ENCODE data around the gene ZIC4.

DNA sequence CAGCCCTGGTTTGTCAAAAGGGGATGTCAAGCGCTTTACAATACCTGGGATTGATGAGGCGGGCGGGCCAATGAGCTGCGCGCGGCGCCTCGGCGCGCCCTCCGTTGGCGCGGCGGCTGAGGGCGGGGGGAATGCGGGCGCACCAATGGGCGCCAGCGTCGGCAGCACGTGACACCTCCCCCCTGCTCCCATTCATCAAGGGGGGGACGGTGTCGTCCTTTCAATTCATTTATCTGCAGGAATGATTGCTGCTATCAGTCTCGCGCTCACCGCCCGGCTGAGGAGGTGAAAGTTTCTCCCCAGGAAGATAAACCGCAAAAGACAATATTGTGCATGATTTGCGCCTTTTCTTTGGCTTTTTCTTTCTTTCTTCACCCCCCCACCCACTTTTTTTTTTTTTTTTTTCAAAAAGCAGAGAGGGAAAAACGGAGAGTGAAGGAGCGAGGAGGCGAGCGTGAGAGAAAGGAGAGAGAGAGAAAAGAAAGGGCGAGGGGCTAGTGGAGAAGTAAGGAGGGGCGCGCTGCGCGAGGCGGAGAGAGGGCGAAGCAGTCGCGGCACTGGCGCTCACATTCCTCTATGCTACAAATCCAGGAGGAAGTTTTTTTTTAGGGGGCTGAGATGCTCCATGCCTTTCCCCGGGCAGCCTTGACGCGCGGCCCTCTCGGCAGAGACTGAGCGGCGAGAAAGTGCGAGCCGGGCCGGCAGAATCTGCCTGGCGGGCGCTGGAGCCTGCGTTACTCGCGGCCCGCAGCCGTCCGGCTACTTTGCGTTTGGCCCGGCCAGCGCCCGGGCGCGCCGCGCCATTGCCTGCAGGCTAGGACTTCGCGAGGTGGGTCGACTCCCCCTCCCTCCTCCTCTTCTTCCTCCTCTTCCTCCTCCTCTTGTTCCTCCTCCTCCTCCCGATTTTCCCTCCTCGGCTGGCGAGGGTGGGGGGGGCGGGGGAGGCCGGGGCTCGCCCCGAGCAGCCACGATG lies 3.1 kb upstream of the ZIC4 start, which contains the start of gene ZIC1:
- TF ChIP-seq SIN3A (IDR thresholded peaks at IDR 0.05; ENCODE audit: borderline replicate concordance, insufficient read depth, low read length) (no peak; the same call in 1 of the 2 replicates), POLR2AphosphoS5 (IDR thresholded peaks at IDR 0.05; ENCODE audit: low read depth, low read length) (peak; percentile 97)
- TF ChIP-seq, protein P1, sequence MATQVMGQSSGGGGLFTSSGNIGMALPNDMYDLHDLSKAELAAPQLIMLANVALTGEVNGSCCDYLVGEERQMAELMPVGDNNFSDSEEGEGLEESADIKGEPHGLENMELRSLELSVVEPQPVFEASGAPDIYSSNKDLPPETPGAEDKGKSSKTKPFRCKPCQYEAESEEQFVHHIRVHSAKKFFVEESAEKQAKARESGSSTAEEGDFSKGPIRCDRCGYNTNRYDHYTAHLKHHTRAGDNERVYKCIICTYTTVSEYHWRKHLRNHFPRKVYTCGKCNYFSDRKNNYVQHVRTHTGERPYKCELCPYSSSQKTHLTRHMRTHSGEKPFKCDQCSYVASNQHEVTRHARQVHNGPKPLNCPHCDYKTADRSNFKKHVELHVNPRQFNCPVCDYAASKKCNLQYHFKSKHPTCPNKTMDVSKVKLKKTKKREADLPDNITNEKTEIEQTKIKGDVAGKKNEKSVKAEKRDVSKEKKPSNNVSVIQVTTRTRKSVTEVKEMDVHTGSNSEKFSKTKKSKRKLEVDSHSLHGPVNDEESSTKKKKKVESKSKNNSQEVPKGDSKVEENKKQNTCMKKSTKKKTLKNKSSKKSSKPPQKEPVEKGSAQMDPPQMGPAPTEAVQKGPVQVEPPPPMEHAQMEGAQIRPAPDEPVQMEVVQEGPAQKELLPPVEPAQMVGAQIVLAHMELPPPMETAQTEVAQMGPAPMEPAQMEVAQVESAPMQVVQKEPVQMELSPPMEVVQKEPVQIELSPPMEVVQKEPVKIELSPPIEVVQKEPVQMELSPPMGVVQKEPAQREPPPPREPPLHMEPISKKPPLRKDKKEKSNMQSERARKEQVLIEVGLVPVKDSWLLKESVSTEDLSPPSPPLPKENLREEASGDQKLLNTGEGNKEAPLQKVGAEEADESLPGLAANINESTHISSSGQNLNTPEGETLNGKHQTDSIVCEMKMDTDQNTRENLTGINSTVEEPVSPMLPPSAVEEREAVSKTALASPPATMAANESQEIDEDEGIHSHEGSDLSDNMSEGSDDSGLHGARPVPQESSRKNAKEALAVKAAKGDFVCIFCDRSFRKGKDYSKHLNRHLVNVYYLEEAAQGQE (IDR thresholded peaks at IDR 0.05; ENCODE audit: insufficient read depth in 1 of 2, low read depth in 2 of 2, low read length in 2 of 2), result no peak
